RWPE2 (cell line): ENCODE measurements around the gene SPATA17.
"Not testable (repeated sequence)": the region's sequence is repeated elsewhere in the genome, so short reads cannot be mapped to it uniquely, and the experiment has no call there.

ENCODE experiments used
- ATAC-seq: fragments of 200-7000 bp; cut with Tn5 transposase; 3 replicates; pipeline ENCODE4 v1.9.1; 2021; ENCODE audit warnings: low read depth
- DNase-seq: peaks from one replicate; pipeline ENCODE4 v3.0.0-alpha.2; 2020; ENCODE audit warnings: low spot score
- H3K27ac ChIP-seq: fragments of 450-650 bp; 2 replicates; pipeline ENCODE4 v1.5.1; 2017; ENCODE audit warnings: mild to moderate bottlenecking; ENCODE audit not compliant: poor library complexity, severe bottlenecking
- H3K27me3 ChIP-seq: fragments of 250-450 bp; sonication (Bioruptor Pico); 2 replicates; pipeline ENCODE4 v1.5.1; 2021; ENCODE audit warnings: mild to moderate bottlenecking, moderate library complexity; ENCODE audit not compliant: insufficient read depth, poor library complexity, severe bottlenecking
- H3K36me3 ChIP-seq: fragments of 250-450 bp; sonication (Bioruptor Pico); 2 replicates; pipeline ENCODE4 v1.5.1; 2020; ENCODE audit warnings: low read depth, mild to moderate bottlenecking, moderate library complexity
- H3K4me1 ChIP-seq: fragments of 250-450 bp; sonication (Bioruptor Pico); 2 replicates; pipeline ENCODE4 v1.5.1; 2021; ENCODE audit warnings: mild to moderate bottlenecking, moderate library complexity; ENCODE audit not compliant: insufficient read depth, poor library complexity, severe bottlenecking
- H3K4me3 ChIP-seq: fragments of 250-450 bp; sonication (Bioruptor Pico); 2 replicates; pipeline ENCODE4 v1.5.1; 2021; ENCODE audit warnings: mild to moderate bottlenecking, moderate library complexity; ENCODE audit not compliant: severe bottlenecking
- H3K9me3 ChIP-seq: fragments of 250-450 bp; sonication (Bioruptor Pico); 2 replicates; pipeline ENCODE4 v1.5.1; 2021; ENCODE audit warnings: mild to moderate bottlenecking, moderate library complexity; ENCODE audit not compliant: severe bottlenecking
- TF ChIP-seq, protein P1 (sequence below): fragments of 450-650 bp; IDR thresholded peaks from one replicate; pipeline ENCODE4 v1.5.1; 2017; ENCODE audit warnings: mild to moderate bottlenecking, moderate library complexity; ENCODE audit not compliant: poor library complexity, severe bottlenecking

The SPATA17 gene

GRCh38 chr1:217673387-217673786 lies 42.2 kb downstream of the SPATA17 start:
- no peak for DNase-seq

GRCh38 chr1:217674028-217674729 lies 43.0 kb downstream of the SPATA17 start:
- H3K4me1 ChIP-seq: no peaks in the 10 kb centered on the region
- H3K27me3 ChIP-seq: no peaks in the 10 kb centered on the region
- H3K4me3 ChIP-seq: no peak overlapping the region
- no peaks in the 10 kb centered on the region for H3K36me3 ChIP-seq
- no peak for DNase-seq
- TF ChIP-seq, protein P1, sequence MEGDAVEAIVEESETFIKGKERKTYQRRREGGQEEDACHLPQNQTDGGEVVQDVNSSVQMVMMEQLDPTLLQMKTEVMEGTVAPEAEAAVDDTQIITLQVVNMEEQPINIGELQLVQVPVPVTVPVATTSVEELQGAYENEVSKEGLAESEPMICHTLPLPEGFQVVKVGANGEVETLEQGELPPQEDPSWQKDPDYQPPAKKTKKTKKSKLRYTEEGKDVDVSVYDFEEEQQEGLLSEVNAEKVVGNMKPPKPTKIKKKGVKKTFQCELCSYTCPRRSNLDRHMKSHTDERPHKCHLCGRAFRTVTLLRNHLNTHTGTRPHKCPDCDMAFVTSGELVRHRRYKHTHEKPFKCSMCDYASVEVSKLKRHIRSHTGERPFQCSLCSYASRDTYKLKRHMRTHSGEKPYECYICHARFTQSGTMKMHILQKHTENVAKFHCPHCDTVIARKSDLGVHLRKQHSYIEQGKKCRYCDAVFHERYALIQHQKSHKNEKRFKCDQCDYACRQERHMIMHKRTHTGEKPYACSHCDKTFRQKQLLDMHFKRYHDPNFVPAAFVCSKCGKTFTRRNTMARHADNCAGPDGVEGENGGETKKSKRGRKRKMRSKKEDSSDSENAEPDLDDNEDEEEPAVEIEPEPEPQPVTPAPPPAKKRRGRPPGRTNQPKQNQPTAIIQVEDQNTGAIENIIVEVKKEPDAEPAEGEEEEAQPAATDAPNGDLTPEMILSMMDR: no peak
- no peak overlapping the region for H3K27ac ChIP-seq
- no peak for ATAC-seq
- H3K9me3 ChIP-seq: no peaks in the 10 kb centered on the region

More at GRCh38 chr1:217673387-217673786, 42.2 kb downstream of the SPATA17 start:
- TF ChIP-seq, protein P1: no peak
- H3K9me3 ChIP-seq: no peaks in the 10 kb centered on the region
- H3K4me1 ChIP-seq: no peaks in the 10 kb centered on the region
- no peak overlapping the region for H3K27ac ChIP-seq
- no peak for ATAC-seq
- H3K4me3 ChIP-seq: no peak overlapping the region
- H3K36me3 ChIP-seq: no peaks in the 10 kb centered on the region
- no peaks in the 10 kb centered on the region for H3K27me3 ChIP-seq

- ATAC-seq (no peak), DNase-seq (no peak)
- H3K9me3 ChIP-seq: no peaks in the 10 kb centered on the region
- TF ChIP-seq, protein P1: no peak
- H3K27ac ChIP-seq: no peak overlapping the region
- H3K36me3 ChIP-seq: no peaks in the 10 kb centered on the region
- no peak overlapping the region for H3K4me3 ChIP-seq
- no peaks in the 10 kb centered on the region for H3K4me1 ChIP-seq
- H3K27me3 ChIP-seq: no peaks in the 10 kb centered on the region
Observed at GRCh38 chr1:217681806-217682205, 50.7 kb downstream of the SPATA17 start.

- Histone ChIP-seq H3K4me3 (no peak overlapping the region), H3K4me1 (no peaks in the 10 kb centered on the region), H3K36me3 (no peaks in the 10 kb centered on the region), H3K27ac (no peak overlapping the region), H3K27me3 (no peaks in the 10 kb centered on the region), H3K9me3 (no peaks in the 10 kb centered on the region)
- DNase-seq: no peak
- no peak for ATAC-seq
- TF ChIP-seq, protein P1: no peak
Observed at GRCh38 chr1:217687511-217687910, 56.4 kb downstream of the SPATA17 start.

GRCh38 chr1:217696140-217696539 lies 65.0 kb downstream of the SPATA17 start:
- DNase-seq, H3K27ac ChIP-seq, H3K4me3 ChIP-seq, ATAC-seq, H3K36me3 ChIP-seq, H3K9me3 ChIP-seq, H3K27me3 ChIP-seq, H3K4me1 ChIP-seq: not testable (repeated sequence)
